Activated CD4-positive, alpha-beta T cell treated with anti-CD3 and anti-CD28 coated beads, Interleukin-2, amount 50 U/mL, for 1 hour (primary cell): ENCODE data around the gene KRT78.

Source experiments
- DNase-seq: peaks from one replicate; pipeline ENCODE4 v3.0.0-alpha.2; 2020

Gene KRT78

GRCh38 chr12:52822771-52823510 is 25.9 kb downstream of the KRT78 start:
- DNase-seq = no peak

GRCh38 chr12:52821826-52822660 is 26.8 kb downstream of the KRT78 start:
- DNase-seq = no peak

DNA sequence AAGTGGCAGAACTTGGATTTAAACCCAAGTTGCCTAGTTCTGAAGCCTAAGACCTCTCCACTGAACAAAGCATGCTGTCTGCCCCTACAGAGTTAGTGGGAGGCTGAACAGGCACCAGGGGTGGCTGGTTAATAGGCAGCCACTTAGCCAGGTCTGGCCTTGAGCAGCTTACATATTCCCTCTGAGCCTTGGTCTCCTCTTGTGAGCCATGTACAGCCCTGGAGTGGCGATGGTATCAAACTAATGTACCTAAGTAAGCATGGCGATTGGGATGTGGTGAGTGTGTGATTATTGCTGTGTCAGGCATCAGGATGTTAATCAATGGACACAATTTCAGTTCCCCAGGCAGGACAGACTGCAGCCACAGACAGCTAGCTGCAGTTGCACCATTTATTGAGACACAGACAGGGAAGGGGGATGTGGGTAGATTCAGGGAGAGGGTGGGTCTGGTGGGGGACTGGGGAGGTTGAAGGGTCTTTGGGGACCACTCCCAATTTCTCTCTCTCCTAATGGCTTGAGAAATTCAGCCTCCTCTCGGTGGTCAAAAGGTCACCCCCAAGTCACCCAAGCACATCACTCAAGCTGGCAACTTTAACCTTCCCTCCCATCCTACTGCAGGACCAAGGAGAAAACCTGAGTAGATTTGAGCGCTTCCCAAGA is 27.6 kb downstream of the KRT78 start:
- DNase-seq = no peak

GRCh38 chr12:52820521-52820920 is 28.3 kb downstream of the KRT78 start:
- DNase-seq = no peak

- DNase-seq = no peak
Observed at GRCh38 chr12:52819731-52820510, 28.9 kb downstream of the KRT78 start.

DNA sequence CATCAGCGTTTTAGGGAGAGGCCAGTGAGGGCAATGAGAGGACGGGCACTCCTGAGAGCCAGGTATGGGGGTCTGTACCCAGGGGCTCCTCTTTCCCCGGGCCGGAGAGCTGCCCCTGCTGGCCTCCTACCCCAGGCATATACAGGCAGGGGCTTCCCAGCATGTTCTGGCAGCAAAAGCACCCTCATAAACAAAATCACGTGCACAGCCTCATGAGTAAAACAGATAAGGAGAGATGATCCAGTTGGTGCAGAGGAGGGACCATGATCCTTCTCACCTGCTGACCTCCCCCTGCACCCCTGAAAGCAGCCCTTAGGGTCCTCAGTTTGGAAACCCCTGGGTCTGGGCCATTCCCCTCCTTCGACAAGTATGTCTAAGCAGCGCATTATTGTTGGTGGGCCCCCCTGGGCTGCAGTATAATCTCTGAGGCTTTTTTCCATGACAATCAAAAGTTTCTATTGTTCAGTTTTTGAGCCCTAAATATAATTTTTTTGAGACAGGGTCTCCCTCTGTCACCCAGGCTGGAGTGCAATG is 29.8 kb downstream of the KRT78 start:
- no peak for DNase-seq

DNA sequence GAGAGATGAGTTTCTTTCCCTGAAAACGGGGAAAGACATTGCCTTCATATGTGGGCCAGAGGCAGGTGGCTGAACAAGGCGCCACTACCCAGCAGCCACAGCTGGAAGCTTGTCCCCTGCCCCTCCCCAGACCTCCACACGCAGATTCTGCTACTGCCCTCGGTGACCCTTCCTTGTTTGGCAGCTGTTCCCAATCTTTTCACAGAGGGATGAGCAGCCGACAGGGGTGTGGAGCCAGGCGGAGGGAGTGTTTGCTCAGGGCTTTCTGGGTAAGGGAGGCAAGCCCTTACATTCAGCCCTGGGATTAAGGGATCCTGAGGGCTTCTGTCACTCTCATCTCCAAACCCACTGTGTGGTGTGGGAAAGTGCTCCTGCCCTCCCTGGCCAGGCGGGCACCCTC is 30.4 kb downstream of the KRT78 start:
- no peak for DNase-seq

- DNase-seq = no peak
Observed at GRCh38 chr12:52817699-52818238, 31.0 kb downstream of the KRT78 start.

- no peak for DNase-seq
Observed at GRCh38 chr12:52817003-52817698, 31.6 kb downstream of the KRT78 start.

- no peak for DNase-seq
Observed at GRCh38 chr12:52815676-52816588, 32.9 kb downstream of the KRT78 start.

GRCh38 chr12:52815161-52815560 is 33.6 kb downstream of the KRT78 start:
- no peak for DNase-seq

DNA sequence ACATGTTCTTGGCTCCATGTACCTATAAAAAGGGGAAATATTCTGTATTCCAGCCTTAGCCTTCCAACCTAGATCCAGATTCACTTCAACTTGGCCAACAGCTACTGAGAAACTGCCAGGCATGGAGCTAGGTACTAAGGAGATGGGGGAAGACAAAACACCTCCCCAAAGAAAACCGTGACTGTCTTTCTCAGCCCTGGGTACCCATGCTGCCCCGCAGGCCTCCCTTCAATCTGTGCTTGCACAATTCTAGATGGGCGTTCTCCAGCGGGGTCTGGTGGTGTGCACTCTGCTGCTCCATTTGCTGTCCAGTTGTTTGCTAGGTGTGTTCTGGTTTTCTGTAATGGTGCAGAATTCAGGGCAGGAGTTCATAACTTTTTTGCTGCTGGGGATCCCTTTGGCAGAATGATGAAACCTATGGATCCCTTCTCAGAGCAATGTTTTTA is 34.1 kb downstream of the KRT78 start:
- no peak for DNase-seq

- no peak for DNase-seq
Observed at GRCh38 chr12:52813885-52814709, 34.7 kb downstream of the KRT78 start, which contains the start of gene KRT4. Gene KRT4 (minus strand): TSS chr12:52814116. CDS start chr12:52814058, 58 bp downstream.

DNA sequence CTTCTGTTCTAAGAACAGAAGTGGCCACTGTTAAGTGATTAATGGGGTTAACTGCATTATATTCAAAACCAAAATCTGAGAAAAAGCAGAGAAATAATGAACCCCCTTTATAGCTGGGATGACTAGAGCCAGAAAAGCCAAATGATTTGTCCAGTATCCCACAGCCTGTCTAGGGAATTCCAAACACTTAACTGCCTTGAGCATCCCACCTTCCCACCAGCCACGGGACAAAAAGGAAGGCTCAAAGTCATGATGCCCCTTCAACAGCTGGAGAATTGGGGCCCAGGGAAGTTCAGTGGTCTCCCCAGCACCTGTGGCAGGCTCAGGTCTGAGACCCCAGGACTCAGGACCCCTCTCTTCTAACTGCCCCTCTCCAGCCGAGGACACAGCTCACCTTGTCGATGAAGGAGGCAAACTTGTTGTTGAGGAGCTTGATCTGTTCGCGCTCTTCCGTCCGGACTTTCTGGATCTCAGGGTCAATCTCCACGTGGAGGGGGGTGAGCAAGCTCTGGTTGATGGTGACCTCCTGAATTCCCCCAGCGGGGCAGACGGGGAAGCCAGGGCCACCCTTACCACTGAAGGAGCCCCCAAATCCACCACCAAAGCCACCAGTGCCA is 35.5 kb downstream of the KRT78 start:
- DNase-seq = no peak

GRCh38 chr12:52812749-52813148 is 36.0 kb downstream of the KRT78 start:
- DNase-seq = no peak

GRCh38 chr12:52812073-52812400 is 36.8 kb downstream of the KRT78 start:
- no peak for DNase-seq

GRCh38 chr12:52811191-52812072 is 37.4 kb downstream of the KRT78 start:
- no peak for DNase-seq

- DNase-seq = no peak
Observed at GRCh38 chr12:52810554-52810953, 38.2 kb downstream of the KRT78 start.
